ENCODE data around the gene SKAP1. TPM values are rescaled to one million over a fixed set of nuclear protein-coding genes. Genes with fewer than 3 reads are reported as not detected.

The SKAP1 gene
- total and polyA plus RNA-seq, 2 experiments from 2014 or later: 0.27 TPM; not detected in 1

GRCh38 chr17:48479014-48479402 lies 49.0 kb upstream of the SKAP1 start:
- Mint-ChIP-seq H3K9me3 (no peaks in the 10 kb centered on the region), H3K27me3 (ENCODE audit: insufficient read depth, low read depth, poor library complexity) (peaks cover 5% of the 10 kb centered on the region), H3K27ac (no peak overlapping the region), H3K4me1 (no peaks in the 10 kb centered on the region), H3K4me3 (no peak overlapping the region), H3K36me3 (ENCODE audit: low read depth) (no peaks in the 10 kb centered on the region)
- Histone ChIP-seq H3K4me2 (no peak overlapping the region), H3K27ac (ENCODE audit: low read depth) (no peak overlapping the region), H2AFZ (no peak overlapping the region), H3K79me2 (replicated peaks; ENCODE audit: insufficient read depth) (no peaks in the 10 kb centered on the region), H3F3A (replicated peaks; ENCODE audit: low read depth) (no peaks in the 10 kb centered on the region), H3K36me3 (ENCODE audit: insufficient read depth) (no peaks in the 10 kb centered on the region), H3K9me2 (ENCODE audit: insufficient read depth) (no peaks in the 10 kb centered on the region), H3K4me1 (ENCODE audit: insufficient read depth) (no peaks in the 10 kb centered on the region), H4K20me1 (replicated peaks; ENCODE audit: insufficient read depth) (no peaks in the 10 kb centered on the region), H3K4me3 (no peak overlapping the region), H3K27me3 (ENCODE audit: insufficient read depth) (peaks cover 8% of the 10 kb centered on the region)
- ATAC-seq: no peak
- no peak for TF ChIP-seq ZNF331 (CRISPR knock-in tag; IDR thresholded peaks at IDR 0.05; ENCODE audit: low read depth)
- no peak for TF ChIP-seq REST (IDR thresholded peaks at IDR 0.05; ENCODE audit: unreplicated experiment)
- TF ChIP-seq EZH2phosphoT487 (IDR thresholded peaks at IDR 0.05; ENCODE audit: unreplicated experiment): no peak
- no peak for TF ChIP-seq POLR2AphosphoS5 (IDR thresholded peaks at IDR 0.05; ENCODE audit: low read depth)
- no peak for TF ChIP-seq JUNB (IDR thresholded peaks at IDR 0.05; ENCODE audit: unreplicated experiment)
- no peak for TF ChIP-seq ZNF462 (CRISPR knock-in tag; IDR thresholded peaks at IDR 0.05)
- no peak for TF ChIP-seq EZH2 (IDR thresholded peaks at IDR 0.05; ENCODE audit: low read depth, unreplicated experiment)
- no peak for TF ChIP-seq NANOG (IDR thresholded peaks at IDR 0.05; ENCODE audit: borderline replicate concordance)
- DNase-seq (ENCODE audit: low spot score): no peak

Data from GM23338 (cell line).